NCI-H524 treated with DMSO at 0.1 percent for 48 hours (cell line): ENCODE data around the gene TRABD.
"Not testable (repeated sequence)": the region's sequence is repeated elsewhere in the genome, so short reads cannot be mapped to it uniquely, and the experiment has no call there.

Source experiments
- DNase-seq: peaks from one replicate; lab custom pipeline; 2025; lab: John Stamatoyannopoulos, UW

TRABD gene

GRCh38 chr22:50201191-50202129 is 15.7 kb downstream of the TRABD start:
- DNase-seq = no peak

GRCh38 chr22:50202130-50202666 is 16.5 kb downstream of the TRABD start:
- no peak for DNase-seq

GRCh38 chr22:50203288-50203687 is 17.6 kb downstream of the TRABD start:
- DNase-seq = no peak

DNA sequence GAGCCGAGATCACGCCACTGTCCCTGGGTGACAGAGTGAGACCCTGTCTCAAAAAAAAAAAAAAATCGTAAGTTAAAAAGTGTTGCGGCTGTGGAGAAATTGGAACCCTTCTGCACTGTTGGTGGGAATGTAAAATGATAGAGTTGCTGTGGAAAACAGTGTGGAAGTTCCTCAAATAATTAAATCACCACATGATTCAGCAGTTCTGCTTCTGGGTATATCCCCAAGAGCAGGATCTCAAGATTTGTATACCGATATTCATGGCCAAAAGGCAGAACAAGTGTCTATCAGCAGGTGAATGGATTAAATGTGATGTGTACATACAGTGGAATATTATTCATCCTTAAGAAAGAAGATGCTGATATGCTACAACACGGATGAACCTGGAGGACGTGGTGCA is 18.9 kb downstream of the TRABD start:
- no peak for DNase-seq

DNA sequence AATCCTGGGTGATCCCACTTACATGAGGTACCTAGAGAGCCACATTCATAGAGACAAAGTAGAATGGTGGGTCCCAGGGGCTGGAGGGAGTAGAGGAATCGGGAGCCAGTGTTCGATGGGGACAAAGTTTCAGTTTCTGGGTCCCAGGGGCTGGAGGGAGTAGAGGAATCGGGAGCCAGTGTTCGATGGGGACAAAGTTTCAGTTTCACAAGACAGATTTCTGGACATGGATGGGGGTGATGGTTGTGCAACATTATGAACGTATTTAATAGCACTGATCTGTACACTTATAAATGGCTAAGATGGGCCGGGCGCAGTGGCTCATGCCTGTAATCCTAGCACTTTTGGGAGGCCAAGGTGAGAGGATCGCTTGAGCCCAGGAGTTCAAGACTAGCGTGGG is 19.3 kb downstream of the TRABD start:
- DNase-seq = not testable (repeated sequence)

GRCh38 chr22:50205781-50206569 is 20.3 kb downstream of the TRABD start:
- no peak for DNase-seq

DNA sequence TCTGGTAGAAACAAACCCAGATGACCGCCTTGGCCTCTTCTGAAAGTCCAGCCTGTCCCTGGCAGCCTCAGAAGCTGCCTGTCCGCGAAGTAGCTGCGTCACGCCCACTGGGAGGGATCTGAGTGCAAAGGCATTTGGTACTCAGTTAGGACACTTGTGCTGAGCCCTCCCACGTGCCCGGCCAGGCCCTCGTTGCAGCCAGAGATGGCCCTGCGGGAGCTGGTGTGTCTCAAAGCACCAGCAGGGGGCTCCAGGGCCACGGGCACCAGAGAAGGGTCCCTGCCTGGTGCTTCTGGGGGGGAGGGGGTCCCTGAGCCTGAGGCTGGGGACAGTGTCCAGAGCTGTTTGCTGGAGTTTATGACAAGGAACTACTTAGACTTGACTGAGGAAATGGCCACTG is 20.9 kb downstream of the TRABD start:
- DNase-seq = no peak

- DNase-seq = no peak
Observed at GRCh38 chr22:50207383-50208140, 21.8 kb downstream of the TRABD start.

GRCh38 chr22:50208430-50208938 is 22.8 kb downstream of the TRABD start:
- no peak for DNase-seq

DNA sequence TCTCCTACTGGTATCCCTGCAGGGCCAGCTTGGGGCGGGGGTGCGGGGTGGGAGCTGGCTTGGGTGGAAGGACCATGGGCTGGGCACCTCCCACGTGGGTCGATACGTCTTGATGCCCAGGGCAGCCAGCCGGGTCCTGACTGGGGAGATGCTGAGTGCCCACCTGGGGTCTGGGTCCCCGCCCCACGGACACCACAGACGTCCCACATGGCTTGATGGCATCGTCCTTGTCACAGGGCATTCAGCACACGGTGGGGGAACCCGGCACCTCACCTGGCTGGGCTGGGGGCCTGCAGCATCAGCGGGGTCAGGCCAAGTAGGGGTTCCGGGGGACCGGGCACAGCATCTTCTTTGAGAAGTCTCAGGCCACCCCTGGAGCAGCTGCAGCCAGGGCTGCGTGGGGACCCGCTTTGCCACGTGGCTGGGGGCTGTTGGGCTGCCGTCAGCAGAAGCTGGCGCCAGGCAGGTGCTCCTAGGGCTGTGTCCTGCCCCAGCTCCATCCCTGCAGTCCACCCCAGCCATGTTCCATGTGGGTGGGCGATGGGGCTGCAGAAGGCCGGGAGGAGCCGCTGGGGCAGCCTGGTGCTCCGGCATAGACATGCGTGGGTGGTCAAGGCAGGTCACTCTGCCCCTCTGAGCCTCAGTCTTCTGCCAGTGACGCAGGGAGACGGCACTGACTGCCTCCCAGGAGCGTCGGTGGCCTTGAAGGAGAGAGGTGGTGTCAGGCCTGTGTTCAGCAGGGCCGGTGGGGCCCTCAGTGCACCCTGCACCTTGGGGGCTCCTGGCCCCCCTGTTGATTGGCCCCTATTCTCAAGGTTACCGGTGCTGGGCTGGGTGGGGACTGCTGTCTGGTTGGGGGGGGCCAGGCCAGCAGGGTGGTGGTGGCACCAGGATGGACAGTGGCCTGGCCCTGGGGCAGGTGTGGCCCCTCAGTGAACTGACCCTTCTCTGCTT is 23.5 kb downstream of the TRABD start:
- DNase-seq = no peak

- DNase-seq = no peak
Observed at GRCh38 chr22:50209893-50210292, 24.2 kb downstream of the TRABD start.

DNA sequence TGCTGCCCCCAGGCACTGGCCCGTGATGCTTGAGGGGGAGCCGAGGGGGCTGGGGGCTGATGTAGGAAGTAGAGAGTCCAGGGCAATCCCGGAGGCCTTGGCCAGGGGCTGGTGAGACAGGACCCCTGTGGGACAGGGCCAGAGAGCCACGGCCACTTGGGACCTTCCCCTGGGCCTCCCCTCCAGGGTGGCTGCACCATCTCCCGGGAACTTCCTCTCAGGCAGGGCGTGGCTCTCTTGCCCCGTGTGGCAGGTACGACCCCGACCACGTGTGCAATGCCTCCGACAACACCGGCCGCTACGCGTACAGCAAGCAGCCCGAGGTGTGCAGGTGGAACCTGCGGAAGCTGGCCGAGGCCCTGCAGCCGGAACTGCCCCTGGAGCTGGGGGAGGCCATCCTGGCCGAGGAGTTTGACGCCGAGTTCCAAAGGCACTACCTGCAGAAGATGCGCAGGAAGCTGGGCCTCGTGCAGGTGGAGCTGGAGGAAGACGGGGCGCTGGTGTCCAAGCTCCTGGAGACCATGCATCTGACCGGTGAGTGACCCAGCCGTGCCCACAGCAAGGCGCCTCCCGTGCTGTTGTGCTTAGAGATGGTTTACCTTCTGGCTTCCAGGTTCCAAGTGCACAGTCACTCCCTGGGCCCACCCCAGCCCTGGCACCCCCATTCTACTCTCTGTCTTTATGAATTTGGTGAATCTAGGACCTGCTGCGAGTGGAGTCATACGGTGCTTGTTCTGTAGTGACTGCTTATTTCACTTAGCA is 24.8 kb downstream of the TRABD start:
- DNase-seq = no peak

- no peak for DNase-seq
Observed at GRCh38 chr22:50211147-50211546, 25.4 kb downstream of the TRABD start.

- DNase-seq = no peak
Observed at GRCh38 chr22:50213263-50213662, 27.6 kb downstream of the TRABD start.

DNA sequence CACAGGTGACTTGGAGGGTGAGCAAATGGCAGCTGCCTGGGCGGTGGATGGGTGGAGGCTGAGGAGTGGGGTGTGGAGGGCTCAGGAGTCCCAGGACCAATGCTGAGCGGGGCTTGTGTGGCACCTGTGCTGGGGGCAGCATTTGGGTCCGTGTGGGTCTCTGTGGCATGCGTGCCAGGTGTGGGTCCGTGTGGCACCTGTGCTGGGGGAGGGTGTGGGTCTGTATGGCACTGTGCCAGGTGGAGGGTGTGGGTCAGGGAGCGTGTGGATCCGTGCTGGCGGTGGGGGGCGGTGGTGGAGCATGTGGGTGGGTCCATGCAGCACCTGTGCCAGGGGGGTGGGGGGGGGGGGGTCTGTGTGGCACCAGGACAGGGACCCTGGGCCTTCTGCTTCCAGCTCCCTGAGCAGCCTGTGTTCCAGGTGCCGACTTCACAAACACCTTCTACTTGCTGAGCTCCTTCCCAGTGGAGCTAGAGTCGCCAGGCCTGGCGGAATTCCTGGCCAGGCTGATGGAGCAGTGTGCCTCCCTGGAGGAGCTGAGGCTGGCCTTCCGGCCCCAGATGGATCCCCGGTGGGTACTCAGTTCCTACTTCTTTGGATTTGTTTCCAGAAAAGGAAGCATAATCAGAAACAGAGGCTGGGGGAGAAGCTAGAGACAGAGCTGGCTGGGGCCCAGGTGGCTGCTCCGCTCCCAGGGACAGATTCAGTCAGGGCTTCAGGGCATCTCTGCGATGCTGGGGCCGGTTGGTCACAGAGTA is 29.8 kb downstream of the TRABD start:
- no peak for DNase-seq

- DNase-seq = no peak
Observed at GRCh38 chr22:50216055-50216683, 30.5 kb downstream of the TRABD start.

GRCh38 chr22:50216684-50217520 is 31.2 kb downstream of the TRABD start:
- DNase-seq = no peak
